Stomach (tissue), 4 donors: ENCODE measurements around the gene SCRN1.

ENCODE experiments used
- CTCF ChIP-seq, 7 experiments: fragments of 450-650 bp in 4 of 7; fragments of 200-600 bp in 3 of 7; sonication (generic) in 3 of 7; IDR thresholded peaks; one replicate each; pipeline ENCODE4 v1.5.1; 2016 to 2019; ENCODE audit warnings: antibody characterized with exemption in 7 of 7, control low read depth in 2 of 7, mild to moderate bottlenecking in 1 of 7
- POLR2A ChIP-seq, 4 donors: fragments of 450-650 bp; IDR thresholded peaks; one replicate each; pipeline ENCODE4 v1.6.1; 2016; ENCODE audit warnings: antibody characterized with exemption in 4 of 4, control low read depth in 2 of 4, mild to moderate bottlenecking in 1 of 4, moderate library complexity in 1 of 4
- POLR2AphosphoS5 ChIP-seq, 3 donors: sonication (generic); formaldehyde crosslinking; IDR thresholded peaks; one replicate each; pipeline ENCODE4 v1.6.1; 2016; ENCODE audit warnings: antibody characterized with exemption in 3 of 3

GRCh38 chr7:30032310-30033125 is 42.9 kb upstream of the SCRN1 start:
- TF ChIP-seq POLR2A (IDR thresholded peaks at IDR 0.05) (no peak), CTCF (IDR thresholded peaks at IDR 0.05) (no peak), POLR2AphosphoS5 (IDR thresholded peaks at IDR 0.05) (no peak)
